ENCODE results near the gene FANCC. TPM values are rescaled to one million over a fixed set of nuclear protein-coding genes. Genes with fewer than 3 reads are reported as not detected.

The FANCC gene
- total and polyA plus RNA-seq, 2 of the 4 experiments (the other 2 are of a cell fraction), result 4.7 to 6.3 TPM

DNA sequence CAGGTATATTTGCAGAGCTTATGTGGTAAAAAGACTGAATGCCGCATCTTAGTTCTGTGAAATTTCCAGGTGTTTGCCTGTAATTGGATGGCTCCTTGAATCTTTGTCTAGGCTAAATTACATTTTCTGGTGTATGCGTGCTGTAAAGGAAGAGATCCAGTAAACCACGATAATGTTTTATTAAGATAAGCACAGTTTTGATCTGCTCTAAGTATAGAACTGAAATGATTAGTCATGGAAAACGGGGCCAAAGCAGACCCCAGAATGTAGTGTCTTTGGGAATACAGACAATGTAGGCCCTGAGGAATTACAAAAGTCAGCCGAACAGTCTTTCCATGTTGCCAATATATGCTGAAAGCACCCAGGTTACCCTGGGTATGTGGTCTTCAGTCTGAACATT lies 257.3 kb downstream of the FANCC start:
- no peak overlapping the region for H3K9ac ChIP-seq (ENCODE audit: low read depth, low read length)
- no peak overlapping the region for H2BK5ac ChIP-seq (ENCODE audit: low read depth, low read length, poor library complexity, severe bottlenecking)
- H2AK5ac ChIP-seq (ENCODE audit: low read depth, low read length), result no peak overlapping the region
- no peak overlapping the region for H2BK15ac ChIP-seq (ENCODE audit: low read depth, low read length)
- no peak overlapping the region for H2AK9ac ChIP-seq (replicated peaks; ENCODE audit: low read depth, low read length, poor library complexity)
- H3K4me2 ChIP-seq (ENCODE audit: low read depth, low read length), result no peak overlapping the region
- H3K4me3 ChIP-seq (ENCODE audit: insufficient read depth, low read depth, low read length), result no peak overlapping the region
- no peak overlapping the region for H3K27ac ChIP-seq (ENCODE audit: insufficient read depth, low read length)
- ATAC-seq (ENCODE audit: low read depth) (no peak), DNase-seq (no peak)
- POLR2A ChIA-PET (ENCODE audit: unreplicated experiment), result no interaction called here
- TF ChIP-seq, protein P1, sequence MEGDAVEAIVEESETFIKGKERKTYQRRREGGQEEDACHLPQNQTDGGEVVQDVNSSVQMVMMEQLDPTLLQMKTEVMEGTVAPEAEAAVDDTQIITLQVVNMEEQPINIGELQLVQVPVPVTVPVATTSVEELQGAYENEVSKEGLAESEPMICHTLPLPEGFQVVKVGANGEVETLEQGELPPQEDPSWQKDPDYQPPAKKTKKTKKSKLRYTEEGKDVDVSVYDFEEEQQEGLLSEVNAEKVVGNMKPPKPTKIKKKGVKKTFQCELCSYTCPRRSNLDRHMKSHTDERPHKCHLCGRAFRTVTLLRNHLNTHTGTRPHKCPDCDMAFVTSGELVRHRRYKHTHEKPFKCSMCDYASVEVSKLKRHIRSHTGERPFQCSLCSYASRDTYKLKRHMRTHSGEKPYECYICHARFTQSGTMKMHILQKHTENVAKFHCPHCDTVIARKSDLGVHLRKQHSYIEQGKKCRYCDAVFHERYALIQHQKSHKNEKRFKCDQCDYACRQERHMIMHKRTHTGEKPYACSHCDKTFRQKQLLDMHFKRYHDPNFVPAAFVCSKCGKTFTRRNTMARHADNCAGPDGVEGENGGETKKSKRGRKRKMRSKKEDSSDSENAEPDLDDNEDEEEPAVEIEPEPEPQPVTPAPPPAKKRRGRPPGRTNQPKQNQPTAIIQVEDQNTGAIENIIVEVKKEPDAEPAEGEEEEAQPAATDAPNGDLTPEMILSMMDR (conservative IDR thresholded peaks at IDR 0.05; ENCODE audit: low read depth, low read length), result no peak
- TF ChIP-seq MAZ (IDR thresholded peaks at IDR 0.05; ENCODE audit: borderline replicate concordance, low read depth, low read length) (no peak), CEBPB (IDR thresholded peaks at IDR 0.05; ENCODE audit: low read depth, low read length) (no peak), SMC3 (IDR thresholded peaks at IDR 0.05; ENCODE audit: low read depth, low read length) (no peak), NFE2L2 (IDR thresholded peaks at IDR 0.05; ENCODE audit: low read depth, low read length) (no peak), RCOR1 (IDR thresholded peaks at IDR 0.05; ENCODE audit: insufficient replicate concordance, low read length) (no peak), RFX5 (IDR thresholded peaks at IDR 0.05; ENCODE audit: low read depth, low read length) (no peak), ELK1 (IDR thresholded peaks at IDR 0.05; ENCODE audit: borderline replicate concordance, low read depth, low read length) (no peak), FOS (IDR thresholded peaks at IDR 0.05; ENCODE audit: low read depth, low read length) (no peak), MXI1 (IDR thresholded peaks at IDR 0.05; ENCODE audit: borderline replicate concordance, low read depth, low read length) (no peak), POLR2A (IDR thresholded peaks at IDR 0.05; ENCODE audit: low read depth, low read length) (no peak), RAD21 (IDR thresholded peaks at IDR 0.05; ENCODE audit: low read length) (no peak), CHD1 (IDR thresholded peaks at IDR 0.05; ENCODE audit: low read depth, low read length) (no peak), MAFK (IDR thresholded peaks at IDR 0.05; ENCODE audit: low read depth, low read length) (no peak), BHLHE40 (IDR thresholded peaks at IDR 0.05; ENCODE audit: low read depth, low read length) (no peak)
- TF ChIP-seq, protein P2, sequence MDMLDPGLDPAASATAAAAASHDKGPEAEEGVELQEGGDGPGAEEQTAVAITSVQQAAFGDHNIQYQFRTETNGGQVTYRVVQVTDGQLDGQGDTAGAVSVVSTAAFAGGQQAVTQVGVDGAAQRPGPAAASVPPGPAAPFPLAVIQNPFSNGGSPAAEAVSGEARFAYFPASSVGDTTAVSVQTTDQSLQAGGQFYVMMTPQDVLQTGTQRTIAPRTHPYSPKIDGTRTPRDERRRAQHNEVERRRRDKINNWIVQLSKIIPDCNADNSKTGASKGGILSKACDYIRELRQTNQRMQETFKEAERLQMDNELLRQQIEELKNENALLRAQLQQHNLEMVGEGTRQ (IDR thresholded peaks at IDR 0.05; ENCODE audit: low read depth, low read length), result no peak
- CTCF ChIA-PET, result no interaction called here
- 0 out of 2 replicates have a peak overlapping the region, but pooled peaks have one; percentile 32 for H3K23ac ChIP-seq (ENCODE audit: low read depth, low read length)
- H3K9me3 ChIP-seq (ENCODE audit: control insufficient read depth, insufficient read depth, low read length), result no peaks in the 10 kb centered on the region
- no peak overlapping the region for H2BK120ac ChIP-seq (ENCODE audit: low read depth, low read length)
- no peak overlapping the region for H3K4ac ChIP-seq (ENCODE audit: low read depth, low read length)
- H3K4me1 ChIP-seq (ENCODE audit: control insufficient read depth, insufficient read depth, low read length), result peaks cover 29% of the 10 kb centered on the region
- H4K20me1 ChIP-seq (ENCODE audit: insufficient read depth, low read length), result peaks cover 75% of the 10 kb centered on the region
- intact Hi-C loops (cut with micrococcal nuclease) (no loop called here), dilution Hi-C loops (cut with HindIII; ENCODE audit: low sequenced_read_pairs, unreplicated experiment) (no loop called here), in situ Hi-C loops (cut with MboI; ENCODE audit: low sequenced_read_pairs) (no loop called here)
- H3K27me3 ChIP-seq (ENCODE audit: control insufficient read depth, insufficient read depth, low read length), result no peaks in the 10 kb centered on the region
- H3K56ac ChIP-seq (ENCODE audit: extremely low read depth, insufficient read depth, low read length), result no peak overlapping the region
- no peak overlapping the region for H4K5ac ChIP-seq (ENCODE audit: low read depth, low read length)
- peaks cover 15% of the 10 kb centered on the region for H3K9me1 ChIP-seq (ENCODE audit: insufficient read depth, low read length)
- H4K8ac ChIP-seq (ENCODE audit: low read depth in 2 of 2, low read length in 2 of 2), result no peak overlapping the region
- H2AFZ ChIP-seq (replicated peaks; ENCODE audit: low read length, poor library complexity), result no peak overlapping the region
- no peak overlapping the region for H3K18ac ChIP-seq (ENCODE audit: low read depth, low read length)
- 49% methylated on average over 2 of the region's 5 CpGs; no CpG with 5 or more reads in 1 of the 2 experiments for WGBS, 2 experiments (ENCODE audit: extremely low coverage in 2 of 2, insufficient read length in 1 of 2)
- H4K91ac ChIP-seq (ENCODE audit: insufficient read depth, low read depth, low read length), result no peak overlapping the region
- no TSS peak for BruUV-seq (replicated peaks)
- H3K36me3 ChIP-seq (ENCODE audit: control insufficient read depth, insufficient read depth, low read length), result peaks cover 33% of the 10 kb centered on the region
- H3K14ac ChIP-seq (replicated peaks; ENCODE audit: low read depth, low read length), result no peak overlapping the region
- peaks cover 16 to 92% of the 10 kb centered on the region in 2 experiments; a peak in 3 of 4 replicates for H3K79me1 ChIP-seq (ENCODE audit: low read depth in 1 of 2, low read length in 2 of 2)
- H2BK20ac ChIP-seq (ENCODE audit: low read depth, low read length), result no peak overlapping the region

Measured in IMR-90 (cell line).